ENCODE data around the gene PARD6A. TPM values are rescaled to one million over a fixed set of nuclear protein-coding genes. Genes with fewer than 3 reads are reported as not detected.

Gene PARD6A
- 13.3 and 15.9 TPM in 2 replicates for total RNA-seq

- TF ChIP-seq CTCF (conservative IDR thresholded peaks at IDR 0.05; ENCODE audit: low read depth, low read length) = no peak
- peak; percentile 40 for DNase-seq (ENCODE audit: low read depth)
- H3K4me3 ChIP-seq (ENCODE audit: low read depth, low read length) = peak within 1 kb of the TSS; percentile 98
Measured at GRCh38 chr16:67660564-67661028, at the start of gene PARD6A. Gene PARD6A, plus strand, starts transcription at chr16:67660960. Its CDS starts 79 bp downstream, at chr16:67661039.

GRCh38 chr16:67613808-67614207 is 47.0 kb upstream of the PARD6A start:
- H3K4me3 ChIP-seq (ENCODE audit: low read depth, low read length) = no peak overlapping the region
- no peak for DNase-seq (ENCODE audit: low read depth)
- peak; percentile 32 for TF ChIP-seq CTCF (conservative IDR thresholded peaks at IDR 0.05; ENCODE audit: low read depth, low read length)

GRCh38 chr16:67628216-67628615 is 32.5 kb upstream of the PARD6A start:
- no peak for DNase-seq (ENCODE audit: low read depth)
- H3K4me3 ChIP-seq (ENCODE audit: low read depth, low read length) = no peak overlapping the region
- TF ChIP-seq CTCF (conservative IDR thresholded peaks at IDR 0.05; ENCODE audit: low read depth, low read length) = no peak

GRCh38 chr16:67632415-67633172 is 28.2 kb upstream of the PARD6A start:
- H3K4me3 ChIP-seq (ENCODE audit: low read depth, low read length) = no peak overlapping the region

GRCh38 chr16:67636713-67637112 is 24.0 kb upstream of the PARD6A start:
- DNase-seq (ENCODE audit: low read depth) = no peak
- TF ChIP-seq CTCF (conservative IDR thresholded peaks at IDR 0.05; ENCODE audit: low read depth, low read length) = no peak
- H3K4me3 ChIP-seq (ENCODE audit: low read depth, low read length) = no peak overlapping the region

More at GRCh38 chr16:67632415-67633172, 28.2 kb upstream of the PARD6A start:
- DNase-seq (ENCODE audit: low read depth) = no peak
- TF ChIP-seq CTCF (conservative IDR thresholded peaks at IDR 0.05; ENCODE audit: low read depth, low read length) = no peak

GRCh38 chr16:67637625-67638024 is 23.1 kb upstream of the PARD6A start:
- no peak for TF ChIP-seq CTCF (conservative IDR thresholded peaks at IDR 0.05; ENCODE audit: low read depth, low read length)
- DNase-seq (ENCODE audit: low read depth) = no peak
- no peak overlapping the region for H3K4me3 ChIP-seq (ENCODE audit: low read depth, low read length)

Measured in epithelial cell of proximal tubule (primary cell).